Measurements from ENCODE around the gene GALNT17.

GALNT17 gene

GRCh38 chr7:71750290-71750689, 618.3 kb downstream of the GALNT17 start:
- no peak for DNase-seq (ENCODE audit: low spot score)

DNA sequence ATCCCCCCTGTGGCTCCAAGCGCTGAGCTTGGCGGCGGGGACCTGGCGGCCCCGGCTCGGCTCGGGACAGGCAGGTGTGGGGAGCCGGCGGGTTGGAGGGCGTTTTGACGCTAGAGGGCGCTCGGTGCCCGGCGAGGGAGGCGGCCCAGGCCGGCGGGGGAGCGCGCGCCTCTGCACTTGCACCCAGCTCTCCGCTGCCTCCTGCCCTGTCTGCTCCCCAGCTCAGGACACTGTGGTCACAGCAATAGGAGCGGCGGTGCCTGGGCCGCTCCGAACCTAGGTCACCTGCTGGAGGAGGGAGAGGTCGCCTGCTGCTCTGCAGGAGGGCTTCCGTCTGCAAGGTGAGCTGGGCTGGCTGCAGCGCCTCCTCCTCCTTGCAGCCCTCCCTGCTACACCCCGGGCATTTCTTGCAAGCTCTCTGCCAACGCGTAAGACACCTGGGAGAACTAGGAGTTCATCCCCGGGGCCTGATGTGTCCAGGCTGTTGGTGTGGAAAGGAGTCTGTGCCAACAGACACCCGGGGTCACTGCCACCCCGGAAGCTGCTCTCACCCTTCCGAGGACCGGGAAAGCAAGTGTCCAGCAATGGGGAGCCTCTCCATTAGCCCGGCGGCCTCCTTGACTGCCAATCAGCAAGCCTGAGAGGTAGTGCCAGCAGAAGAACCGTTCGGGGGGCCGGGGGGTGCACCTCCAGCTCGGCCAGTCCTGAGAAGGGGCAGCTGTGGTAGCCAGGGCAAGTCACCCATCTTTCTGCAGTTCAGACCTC, 620.4 kb downstream of the GALNT17 start:
- peak; percentile 94 for DNase-seq (ENCODE audit: low spot score)

- DNase-seq (ENCODE audit: low spot score) = no peak
Measured at GRCh38 chr7:71753236-71753635, 621.3 kb downstream of the GALNT17 start.

- no peak for DNase-seq (ENCODE audit: low spot score)
Measured at GRCh38 chr7:71753956-71754664, 622.2 kb downstream of the GALNT17 start.

DNA sequence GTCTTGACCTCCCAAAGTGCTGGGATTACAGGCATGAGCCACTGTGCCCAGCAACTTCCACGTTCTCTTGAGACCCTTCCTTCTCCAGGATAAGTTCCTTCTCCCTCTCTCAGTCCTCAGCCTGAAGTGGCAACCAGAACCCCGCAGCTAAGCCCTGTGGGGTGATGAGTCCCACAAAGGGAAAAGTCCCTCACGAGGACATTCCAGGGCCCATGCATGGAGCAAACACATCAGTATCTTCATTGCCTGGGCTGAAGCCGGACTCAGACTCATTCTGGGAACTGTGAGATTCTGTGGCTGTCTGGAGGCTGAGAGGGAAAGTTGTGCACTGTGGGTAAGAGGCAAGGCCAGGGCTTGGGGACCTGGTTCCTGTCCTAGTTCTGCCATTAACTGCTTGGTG, 622.9 kb downstream of the GALNT17 start:
- DNase-seq (ENCODE audit: low spot score) = no peak

DNA sequence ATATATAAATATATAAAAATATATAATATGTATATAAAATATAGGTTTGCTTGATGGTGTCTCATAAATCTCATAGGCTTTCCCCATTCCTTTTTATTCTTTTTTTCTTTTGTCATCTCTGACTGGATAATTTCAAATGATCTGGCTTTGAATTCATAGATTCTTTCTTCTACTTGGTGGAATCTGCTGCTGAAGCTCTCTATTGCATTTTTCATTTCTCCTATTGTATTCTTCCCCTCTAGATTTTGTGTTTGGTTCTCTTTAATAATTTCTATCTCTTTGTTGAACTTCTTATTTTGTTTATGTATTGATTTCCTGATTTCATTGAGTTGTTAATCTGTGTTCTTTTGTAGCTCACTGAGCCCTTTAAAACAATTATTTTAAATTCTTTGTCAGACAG, 629.4 kb downstream of the GALNT17 start:
- DNase-seq (ENCODE audit: low spot score) = no peak
